ENCODE data around the gene GFM1. TPM values are rescaled to one million over a fixed set of nuclear protein-coding genes. Genes with fewer than 3 reads are reported as not detected.

GFM1 gene
- total and polyA plus RNA-seq, 2 of the 13 experiments (the other 11 are each of a cell fraction or from before 2014, with no cell fraction given): 10.5 to 59.0 TPM

GRCh38 chr3:158644345-158644908 is at the start of gene GFM1 (continued):
- TF ChIP-seq ZNF512B (CRISPR knock-in tag; IDR thresholded peaks at IDR 0.05; ENCODE audit: borderline replicate concordance): no peak
- TF ChIP-seq DNMT1 (CRISPR knock-in tag; IDR thresholded peaks at IDR 0.05): no peak
- peak; percentile 62 for TF ChIP-seq ZBTB40 (IDR thresholded peaks at IDR 0.05)
- TF ChIP-seq ZBTB40 (CRISPR knock-in tag; IDR thresholded peaks at IDR 0.05): peak; percentile 84
- TF ChIP-seq ZMYM3 (CRISPR knock-in tag; IDR thresholded peaks at IDR 0.05): peak; percentile 43; the same call in 1 of the 2 replicates
- TF ChIP-seq MXD3 (CRISPR knock-in tag; IDR thresholded peaks at IDR 0.05): peak; percentile 90; the same call in 1 of the 2 replicates
- TF ChIP-seq ZSCAN5A (CRISPR knock-in tag; IDR thresholded peaks at IDR 0.05; ENCODE audit: borderline replicate concordance): peak; percentile 93; the same call in 1 of the 2 replicates
- peak; percentile 81; the same call in 1 of the 2 replicates for TF ChIP-seq ZNF33B (CRISPR knock-in tag; IDR thresholded peaks at IDR 0.05)
- peak; percentile 92 for TF ChIP-seq ZNF605 (CRISPR knock-in tag; IDR thresholded peaks at IDR 0.05)
- TF ChIP-seq TOPORS (CRISPR knock-in tag; IDR thresholded peaks at IDR 0.05): peak; percentile 78; the same call in 1 of the 2 replicates
- peak; percentile 93 for TF ChIP-seq SIN3A (IDR thresholded peaks at IDR 0.05; ENCODE audit: borderline replicate concordance, low read depth, low read length)
- TF ChIP-seq PITX1 (CRISPR knock-in tag; IDR thresholded peaks at IDR 0.05): peak; percentile 75; the same call in 1 of the 2 replicates
- TF ChIP-seq ZMAT3 (CRISPR knock-in tag; conservative IDR thresholded peaks at IDR 0.05): peak; percentile 76; the same call in 1 of the 2 replicates
